NCI-H128 (cell line): ENCODE results near the gene ZNF780B.
"Not testable (repeated sequence)": the region's sequence is repeated elsewhere in the genome, so short reads cannot be mapped to it uniquely, and the experiment has no call there.

Experiments
- DNase-seq: peaks from one replicate; lab custom pipeline; 2025; ENCODE audit not compliant: unreplicated experiment; lab: John Stamatoyannopoulos, UW

Gene ZNF780B

DNA sequence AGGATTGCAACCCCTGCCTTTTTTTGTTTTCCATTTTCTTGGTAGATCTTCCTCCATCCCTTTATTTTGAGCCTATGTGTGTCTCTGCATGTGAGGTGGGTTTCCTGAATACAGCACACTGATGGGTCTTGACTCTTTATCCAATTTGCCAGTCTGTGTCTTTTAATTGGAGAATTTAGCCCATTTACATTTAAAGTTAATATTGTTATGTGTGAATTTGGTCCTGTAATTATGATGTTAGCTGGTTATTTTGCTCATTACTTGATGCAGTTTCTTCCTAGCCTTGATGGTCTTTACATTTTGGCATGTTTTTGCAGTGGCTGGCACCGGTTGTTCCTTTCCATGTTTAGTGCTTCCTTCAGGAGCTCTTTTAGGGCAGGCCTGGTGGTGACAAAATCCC is 14.3 kb downstream of the ZNF780B start:
- not testable (repeated sequence) for DNase-seq

DNA sequence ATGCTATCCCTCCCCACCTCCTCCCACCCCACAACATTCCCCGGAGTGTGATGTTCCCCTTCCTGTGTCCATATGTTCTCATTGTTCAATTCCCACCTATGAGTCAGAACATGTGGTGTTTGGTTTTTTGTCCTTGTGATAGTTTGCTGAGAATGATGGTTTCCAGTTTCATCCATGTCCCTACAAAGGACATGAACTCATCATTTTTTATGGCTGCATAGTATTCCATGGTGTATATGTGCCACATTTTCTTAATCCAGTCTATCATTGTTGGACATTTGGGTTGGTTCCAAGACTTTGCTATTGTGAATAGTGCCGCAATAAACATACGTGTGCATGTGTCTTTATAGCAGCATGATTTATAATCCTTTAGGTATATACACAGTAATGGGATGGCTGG is 18.0 kb downstream of the ZNF780B start:
- not testable (repeated sequence) for DNase-seq

DNA sequence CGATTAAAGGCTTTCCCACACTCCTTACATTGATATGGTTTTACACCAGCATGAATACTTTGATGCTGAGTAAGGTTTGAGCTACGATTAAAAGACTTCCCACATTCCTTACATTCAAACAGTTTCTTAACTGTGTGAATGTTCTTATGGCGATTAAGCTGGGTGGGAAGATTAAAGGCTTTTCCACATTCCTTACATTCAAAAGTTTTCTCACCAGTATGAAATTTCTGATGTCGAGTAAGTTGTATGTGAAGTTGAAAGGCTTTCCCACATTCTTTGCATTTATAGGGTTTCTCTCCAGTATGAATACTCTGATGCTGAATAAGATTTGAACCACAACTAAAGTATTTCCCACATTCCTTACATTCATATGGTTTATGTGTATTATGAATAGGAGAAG is 20.0 kb downstream of the ZNF780B start:
- no peak for DNase-seq

DNA sequence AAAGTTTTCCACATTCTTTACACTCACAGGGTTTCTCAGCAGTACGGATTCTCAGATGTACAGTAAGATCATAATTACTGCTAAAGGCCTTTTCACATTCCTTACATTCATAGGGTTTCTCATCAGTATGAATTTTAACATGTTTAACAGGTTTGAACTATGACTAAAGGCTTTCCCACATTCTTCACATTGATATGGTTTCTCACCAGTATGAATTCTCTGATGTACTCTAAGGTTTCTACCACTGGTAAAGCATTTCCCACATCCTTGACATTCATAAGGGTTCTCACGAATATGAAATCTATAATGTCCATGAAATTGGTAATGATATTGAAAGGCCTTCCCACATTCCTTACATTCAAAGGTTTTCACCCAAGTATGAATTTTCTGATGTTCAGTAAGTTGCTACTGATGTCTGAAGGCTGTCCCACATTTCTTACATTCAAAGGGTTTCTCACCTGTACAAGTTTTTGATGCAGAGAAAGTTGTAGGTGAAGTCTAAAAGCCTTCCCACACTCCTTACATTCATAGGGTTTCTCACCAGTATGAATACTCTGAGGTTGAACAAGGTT is 22.0 kb downstream of the ZNF780B start:
- DNase-seq, result no peak

DNA sequence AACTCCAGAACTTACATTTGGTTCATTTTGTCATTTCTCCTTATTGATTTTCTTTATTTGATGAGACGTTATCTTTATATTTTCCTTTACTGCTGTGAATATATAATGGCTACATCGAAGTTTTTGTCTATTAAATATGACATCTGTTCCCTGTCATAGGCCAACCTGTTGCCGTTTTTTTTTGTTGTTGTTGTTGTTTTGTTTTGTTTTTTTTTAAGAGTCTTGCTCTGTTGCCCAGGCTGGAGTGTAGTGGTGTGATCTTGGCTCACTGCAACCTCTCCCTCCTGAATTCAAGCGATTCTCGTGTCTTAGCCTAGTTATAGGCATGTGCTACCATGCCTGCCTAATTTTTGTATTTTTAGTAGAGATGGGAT is 29.4 kb downstream of the ZNF780B start:
- DNase-seq, result no peak

DNA sequence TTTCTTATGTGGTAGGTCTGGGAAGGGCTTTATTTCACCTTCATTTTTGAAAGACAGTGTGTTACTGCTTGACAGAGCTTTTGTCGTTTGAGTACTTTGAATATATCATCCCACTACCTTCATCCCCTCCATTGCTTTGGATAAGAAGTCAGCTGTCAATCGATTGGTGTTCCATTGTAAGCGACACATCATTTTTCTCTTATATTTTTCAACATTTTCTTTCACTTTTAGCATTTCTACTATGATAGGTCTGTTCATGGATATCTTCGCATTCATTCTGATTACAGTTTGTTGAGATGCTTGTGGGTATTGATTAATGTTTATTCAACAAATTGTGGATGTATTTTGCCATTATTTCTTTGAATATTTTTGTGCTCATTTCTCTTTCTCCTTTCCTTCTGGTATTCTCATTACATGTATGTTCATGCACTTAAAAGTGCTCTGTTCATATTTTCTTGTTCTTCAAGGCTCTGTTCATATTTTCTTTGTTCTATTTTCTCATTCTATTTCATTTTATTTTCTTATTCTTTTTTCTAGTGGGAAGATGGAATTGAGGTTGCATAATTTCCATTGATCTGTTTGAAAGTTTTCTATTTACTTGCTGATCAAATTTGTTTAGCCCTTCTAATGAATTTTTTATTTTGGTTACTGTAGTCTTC is 30.0 kb downstream of the ZNF780B start:
- no peak for DNase-seq

DNA sequence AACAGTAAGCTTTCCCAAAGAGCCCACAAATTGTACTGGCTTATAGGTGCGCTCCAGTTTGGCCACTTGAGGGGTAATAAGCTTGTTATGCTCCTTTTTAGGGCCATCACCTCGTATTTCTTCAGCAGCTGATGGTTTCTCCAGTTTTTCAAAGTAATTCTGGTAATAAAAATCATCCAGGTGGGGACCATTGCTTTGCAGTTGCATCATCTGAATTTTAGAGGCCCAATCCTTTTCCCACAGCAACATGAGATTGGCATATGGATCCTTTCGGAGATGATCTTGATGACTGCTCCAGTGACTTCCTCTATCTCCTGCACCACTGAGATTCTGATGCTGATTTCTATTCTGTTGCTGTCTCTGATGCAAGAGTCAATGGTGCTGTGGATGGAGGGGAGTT is 32.1 kb downstream of the ZNF780B start:
- DNase-seq, result no peak

DNA sequence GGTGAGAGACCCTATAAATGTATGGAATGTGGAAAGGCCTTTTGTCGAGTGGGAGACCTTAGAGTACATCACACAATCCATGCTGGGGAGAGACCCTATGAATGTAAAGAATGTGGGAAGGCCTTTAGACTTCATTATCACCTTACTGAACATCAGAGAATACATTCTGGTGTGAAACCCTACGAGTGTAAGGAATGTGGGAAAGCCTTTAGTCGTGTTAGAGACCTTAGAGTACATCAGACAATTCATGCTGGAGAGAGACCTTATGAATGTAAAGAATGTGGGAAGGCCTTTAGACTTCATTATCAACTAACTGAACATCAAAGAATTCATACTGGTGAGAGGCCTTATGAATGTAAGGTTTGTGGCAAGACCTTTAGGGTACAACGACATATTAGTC is 42.0 kb downstream of the ZNF780B start:
- DNase-seq, result no peak

DNA sequence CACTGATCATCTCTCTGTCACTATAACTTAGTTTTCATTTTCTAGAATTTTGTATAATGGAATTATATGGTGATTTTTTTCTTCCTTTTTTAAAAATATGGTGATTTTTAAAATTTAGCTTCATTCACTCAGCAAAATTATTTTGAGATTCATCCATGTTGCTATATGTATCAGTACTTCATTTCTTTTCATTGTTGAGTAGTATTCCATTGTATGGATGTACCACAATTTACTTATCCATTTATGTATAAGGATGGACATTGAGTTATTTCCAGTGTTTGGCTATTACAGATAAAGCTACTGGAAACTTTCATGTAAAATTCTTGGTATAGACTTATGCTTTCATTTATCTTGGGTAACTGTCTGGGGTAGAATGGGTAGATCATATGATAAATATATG is 46.4 kb downstream of the ZNF780B start:
- DNase-seq, result no peak

DNA sequence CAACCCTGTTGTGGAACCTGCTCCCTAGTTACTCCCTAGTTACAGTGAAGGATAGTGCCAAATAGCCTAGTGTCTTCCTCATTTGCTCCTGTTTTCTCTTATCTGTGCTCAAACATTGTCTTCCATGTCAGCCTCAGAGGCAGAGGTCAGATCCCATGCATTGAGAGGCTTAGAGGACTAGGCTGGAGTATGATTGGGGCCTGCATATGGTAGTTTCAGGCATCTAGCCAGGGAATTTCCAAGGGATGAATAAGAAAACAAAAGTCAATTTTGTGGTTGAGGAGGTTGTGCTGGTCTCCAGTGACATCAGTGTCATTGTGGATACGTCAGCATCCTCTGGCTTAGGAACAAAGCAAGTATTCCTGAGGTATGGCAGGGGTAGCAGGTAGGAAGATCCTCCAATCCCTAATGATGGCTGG is 49.7 kb downstream of the ZNF780B start:
- no peak for DNase-seq

DNA sequence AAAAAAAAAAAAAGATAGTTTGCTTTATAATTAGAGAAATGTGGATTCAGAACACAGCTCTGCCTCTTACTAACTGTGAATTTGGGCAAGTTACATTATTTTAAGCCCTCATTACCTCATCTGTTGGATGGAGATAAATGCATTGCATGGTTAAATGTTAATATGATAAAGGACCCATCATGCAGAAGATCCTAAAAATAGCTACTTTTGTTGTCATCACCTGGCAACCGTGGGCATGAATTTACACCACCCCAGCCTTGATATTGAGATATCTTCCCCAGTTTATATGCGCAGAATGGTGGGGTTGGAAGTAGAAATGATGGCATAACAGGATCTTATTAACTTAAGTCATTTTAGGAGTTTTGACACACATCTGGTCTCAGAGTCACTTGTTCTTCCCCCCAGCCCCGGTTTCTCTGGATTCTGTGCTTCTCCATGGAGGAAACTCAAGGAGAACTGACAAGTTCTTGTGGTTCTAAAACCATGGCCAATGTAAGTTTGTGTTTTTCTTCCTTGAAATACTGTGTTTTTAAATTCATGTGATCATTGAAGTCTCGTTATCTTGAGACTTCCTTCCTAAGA is 50.2 kb downstream of the ZNF780B start:
- DNase-seq, result no peak

DNA sequence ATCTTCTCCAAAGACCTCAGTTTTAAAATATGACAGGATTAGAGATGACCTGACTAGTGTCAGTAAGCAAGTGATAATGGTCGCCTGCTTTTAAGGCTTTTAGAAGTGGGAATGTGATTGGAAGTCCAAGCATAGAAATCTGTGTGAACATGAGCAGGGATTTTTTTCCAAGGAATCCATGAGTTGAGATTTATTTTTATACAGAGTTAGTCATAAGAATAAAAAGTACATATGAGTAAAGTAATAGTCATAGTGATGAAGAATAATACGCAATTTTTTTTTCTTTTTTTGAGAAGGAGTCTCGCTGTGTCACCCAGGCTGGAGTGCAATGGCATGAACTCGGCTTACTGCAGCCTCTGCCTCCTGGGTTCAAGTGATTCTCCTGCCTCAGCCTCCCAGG is 57.5 kb downstream of the ZNF780B start:
- no peak for DNase-seq

DNA sequence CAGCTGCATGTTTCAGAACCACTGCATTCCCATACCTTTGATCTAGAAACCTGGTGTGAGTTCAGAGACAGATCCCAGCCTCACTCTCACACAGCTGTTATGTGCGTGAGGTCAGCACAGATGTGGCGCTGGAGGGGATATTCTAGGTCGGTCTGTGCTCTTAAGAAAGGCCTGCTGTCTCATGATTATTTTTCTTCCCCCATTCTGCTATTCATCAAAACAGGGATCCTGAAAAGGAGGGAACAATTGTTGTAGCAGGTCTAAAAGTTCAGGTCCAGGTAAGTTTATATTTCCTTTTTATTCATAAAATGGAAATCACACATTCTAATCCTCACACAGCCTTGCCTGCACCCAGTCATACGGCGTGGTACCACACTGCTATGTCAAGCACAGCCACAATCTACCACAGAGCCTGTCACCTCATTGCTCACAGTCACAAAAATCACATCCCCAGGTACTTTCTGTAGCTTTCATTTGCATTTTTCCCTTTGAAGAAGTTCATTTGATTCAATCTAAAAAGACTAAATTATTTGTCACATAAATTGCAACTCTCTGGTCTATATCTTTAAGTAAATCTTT is 58.3 kb downstream of the ZNF780B start:
- no peak for DNase-seq

DNA sequence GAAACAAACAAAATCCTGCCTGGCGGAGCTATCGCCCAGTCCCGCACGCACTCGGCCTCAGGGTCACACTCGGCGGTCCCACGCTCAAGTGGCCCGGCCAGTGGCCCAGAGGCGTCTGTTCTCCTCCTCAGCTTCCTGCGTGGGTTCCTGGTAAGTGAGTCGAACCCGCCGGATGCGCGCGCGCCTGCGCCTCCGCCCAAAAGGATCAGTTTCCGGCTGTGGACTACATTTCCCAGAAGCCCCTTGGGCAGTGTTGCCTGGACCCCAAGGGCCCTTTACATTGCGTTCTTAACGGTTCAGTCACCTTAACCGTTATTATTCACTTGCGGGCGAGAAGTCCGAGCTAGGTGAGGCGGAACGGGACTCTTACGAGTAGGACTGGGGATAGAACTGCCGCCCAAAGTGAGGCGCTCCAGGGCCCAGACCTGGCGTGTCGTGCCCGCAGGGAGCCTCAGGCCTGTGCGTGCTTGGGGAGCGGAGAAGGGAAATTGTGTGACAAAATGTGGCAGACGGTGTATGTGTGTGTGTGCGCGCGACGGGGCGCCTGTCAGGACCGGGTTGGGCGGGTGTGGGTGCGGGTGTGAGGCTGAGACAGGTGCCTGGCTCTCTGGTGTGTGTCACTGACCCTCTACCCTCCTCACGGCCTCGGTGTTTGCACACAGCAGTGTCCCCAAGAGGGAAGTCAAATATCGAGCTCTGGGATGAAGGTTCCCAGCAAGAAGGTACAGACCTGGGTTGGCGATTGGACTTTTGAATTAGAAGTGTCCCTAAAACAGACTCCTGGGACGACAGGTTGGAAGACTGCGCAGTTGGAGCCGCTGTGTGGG is 59.0 kb downstream of the ZNF780B start, which contains the start of gene ZNF546:
Gene ZNF546 (plus strand): TSS at position 250 of the 827 bp plus-strand sequence. CDS start 1,267 bp downstream, outside the sequence.
- peak; percentile 37 for DNase-seq

DNA sequence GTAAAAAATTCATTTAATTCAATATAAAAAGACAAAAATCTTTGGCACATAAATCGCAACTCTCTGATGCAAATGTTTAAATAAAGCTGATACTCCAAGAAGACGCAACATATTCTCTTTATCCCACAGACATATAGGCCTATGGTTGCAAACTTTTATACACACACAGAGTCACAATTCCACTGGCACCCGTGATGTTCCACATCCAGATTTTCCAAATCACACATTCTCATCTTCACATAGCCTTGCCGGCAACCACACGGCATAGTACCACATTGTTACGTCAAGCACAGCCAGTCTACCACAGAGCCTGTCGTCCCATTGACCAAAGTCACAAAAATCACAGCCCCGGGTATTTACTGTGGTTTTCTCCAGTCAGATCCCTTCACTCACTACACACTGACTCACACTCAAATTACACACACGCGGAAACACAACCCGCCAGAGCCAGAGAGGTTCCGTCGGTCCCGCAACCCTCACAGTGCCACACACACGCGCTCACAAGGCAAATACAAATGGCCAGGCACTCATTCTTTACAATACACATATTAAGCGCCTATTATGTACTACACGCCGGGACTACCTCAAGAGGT is 59.7 kb downstream of the ZNF780B start:
- DNase-seq, result no peak

DNA sequence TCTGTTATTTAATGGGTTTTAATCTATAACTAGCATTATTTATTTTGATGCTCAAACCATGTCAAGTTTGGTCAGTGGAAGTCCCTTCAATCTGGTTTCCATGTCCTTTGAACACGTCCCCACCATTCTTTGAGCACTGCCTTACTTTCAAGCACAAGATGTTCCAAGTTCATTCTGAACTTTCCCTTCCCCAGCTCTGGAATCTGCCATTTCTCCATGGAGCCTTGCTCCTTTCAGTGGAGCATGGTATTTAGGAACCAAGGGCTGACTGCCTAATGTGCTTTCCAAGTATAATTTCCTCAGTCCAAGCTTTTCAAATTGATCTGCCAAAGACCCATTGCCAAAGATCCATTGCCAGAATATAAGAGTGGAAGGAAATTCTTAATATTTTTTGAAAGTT is 60.2 kb downstream of the ZNF780B start:
- DNase-seq, result no peak

DNA sequence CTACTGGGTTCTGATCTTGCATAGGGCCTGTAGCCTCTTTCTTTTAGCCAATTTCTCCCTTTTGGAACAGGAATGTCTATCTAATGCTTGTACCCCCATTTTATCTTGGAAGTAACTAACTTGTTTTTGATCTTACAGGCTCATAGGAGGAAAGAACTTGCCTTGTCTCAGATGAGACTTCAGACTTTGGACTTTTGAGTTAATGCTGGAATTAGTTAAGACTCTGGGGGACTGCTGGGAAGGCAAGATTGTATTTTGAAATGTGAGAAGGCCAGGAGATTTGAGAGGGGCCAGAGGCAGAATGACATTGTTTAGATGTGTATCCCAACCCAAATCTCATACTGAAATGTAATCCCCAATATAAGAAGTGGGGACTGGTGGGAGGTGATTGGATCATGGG is 61.7 kb downstream of the ZNF780B start:
- no peak for DNase-seq

DNA sequence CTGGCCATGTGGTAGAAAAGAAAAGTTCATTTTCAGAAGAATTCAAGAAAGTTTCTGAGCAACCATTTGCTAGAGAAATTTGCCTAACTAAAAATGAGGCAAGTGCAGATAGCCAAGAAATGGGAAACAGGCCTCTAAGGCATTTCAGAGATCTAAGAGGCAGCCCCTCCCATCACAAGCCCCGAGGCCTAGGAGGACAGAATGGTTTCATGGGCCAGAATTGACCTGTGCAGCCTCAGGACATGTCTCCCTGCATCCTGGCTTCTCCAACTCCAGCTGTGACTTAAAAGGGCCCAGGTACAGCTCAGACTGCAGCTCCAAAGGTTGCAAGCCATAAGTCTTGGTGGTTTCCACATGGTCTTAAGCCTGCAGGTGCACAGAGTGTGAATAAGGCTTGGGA is 62.4 kb downstream of the ZNF780B start:
- no peak for DNase-seq

DNA sequence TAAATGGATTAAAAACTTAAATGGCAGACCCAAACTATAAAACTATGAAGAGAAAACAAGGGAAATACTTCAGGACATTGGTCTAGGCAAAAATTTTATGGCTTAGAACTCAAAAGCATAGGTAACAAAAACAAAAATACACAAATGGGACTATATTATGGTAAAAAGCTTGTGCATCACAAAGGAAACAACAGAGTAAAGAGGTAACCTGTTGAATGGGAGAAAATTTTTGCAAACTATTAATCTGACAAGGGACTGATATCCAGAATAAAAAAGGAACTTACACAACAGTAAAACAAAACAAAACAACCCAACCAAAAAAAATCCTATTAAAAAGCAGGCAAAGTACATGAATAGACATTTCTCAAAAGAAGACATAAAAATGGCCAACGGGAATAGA is 68.4 kb downstream of the ZNF780B start:
- DNase-seq, result no peak

DNA sequence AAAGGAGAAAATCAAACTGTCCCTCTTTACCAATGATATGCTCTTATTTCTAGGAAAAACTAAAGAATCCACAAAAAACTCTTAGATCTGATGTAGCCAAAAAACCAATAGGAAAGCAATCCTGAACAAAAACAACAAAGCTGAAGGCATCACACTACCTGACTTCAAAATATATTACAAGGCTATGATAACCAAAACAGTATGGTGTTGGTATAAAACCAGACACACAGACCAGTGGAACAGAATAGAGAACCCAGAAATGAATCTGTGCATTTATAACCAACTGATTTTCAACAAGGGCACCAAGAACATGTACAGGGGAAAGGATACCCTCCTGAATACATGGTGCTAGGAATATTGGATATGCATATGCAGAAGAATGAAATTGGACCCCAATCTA is 68.9 kb downstream of the ZNF780B start:
- no peak for DNase-seq

DNA sequence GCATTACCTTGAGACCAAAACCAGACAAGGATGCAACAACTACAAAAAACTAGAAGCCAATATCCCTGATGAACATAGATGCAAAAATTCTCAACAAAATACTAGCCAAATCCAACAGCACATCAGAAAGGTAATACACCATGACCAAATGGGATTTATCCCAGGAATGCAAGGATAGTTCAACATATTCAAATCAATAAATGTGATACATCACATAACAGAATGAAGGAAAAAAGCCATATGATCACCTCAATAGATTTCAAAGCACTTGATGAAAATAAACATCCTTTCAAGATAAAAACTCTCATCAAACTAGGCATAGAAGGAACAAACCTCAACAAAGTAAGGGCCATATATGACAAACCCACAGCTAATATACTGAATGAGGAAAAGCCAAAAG is 69.4 kb downstream of the ZNF780B start:
- DNase-seq, result no peak
